ENCODE data around the gene TEN1.

The TEN1 gene

DNA sequence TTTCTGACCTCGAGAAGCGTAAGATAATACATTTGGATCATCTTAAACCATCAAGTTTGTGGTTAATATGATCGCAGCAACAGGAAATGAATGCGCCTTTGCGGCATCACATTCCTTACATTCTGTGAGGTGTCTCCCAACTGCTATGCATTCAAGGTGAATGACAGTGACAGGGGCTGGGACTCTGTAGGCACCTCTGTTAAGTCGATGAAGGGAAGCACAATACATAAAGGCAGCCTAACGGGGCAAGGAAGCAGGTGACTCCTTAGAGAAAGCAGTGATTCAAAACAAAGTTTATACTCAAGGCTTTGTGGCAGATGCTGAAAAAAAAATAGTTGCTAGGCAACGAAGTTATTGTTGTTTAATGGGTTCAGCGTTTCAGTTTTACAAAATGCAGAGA lies 69.7 kb downstream of the TEN1 start:
- DNase-seq (ENCODE audit: extremely low spot score, insufficient read length, low read depth) = no peak
- FAIRE-seq = no peak

DNA sequence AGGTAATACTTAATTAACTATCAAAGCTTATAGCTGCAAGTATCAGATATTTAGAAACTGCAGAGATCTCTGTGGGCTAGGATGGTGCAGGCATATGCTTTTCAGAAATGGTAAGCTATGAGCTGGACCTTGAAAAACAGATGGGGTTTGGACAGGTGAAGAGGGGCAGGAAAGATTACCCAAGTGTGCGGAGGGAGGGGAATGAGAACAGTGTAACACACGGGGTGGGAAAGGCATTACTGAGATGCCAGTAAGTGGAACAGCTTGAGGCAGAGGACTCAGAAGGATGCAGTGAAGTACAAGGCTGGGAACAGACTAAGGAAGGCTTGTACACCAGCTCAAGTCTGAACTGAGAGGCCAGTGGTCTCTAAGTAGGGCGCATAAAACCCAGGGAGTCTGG lies 70.2 kb downstream of the TEN1 start:
- DNase-seq (ENCODE audit: extremely low spot score, insufficient read length, low read depth) (no peak), FAIRE-seq (no peak)

DNA sequence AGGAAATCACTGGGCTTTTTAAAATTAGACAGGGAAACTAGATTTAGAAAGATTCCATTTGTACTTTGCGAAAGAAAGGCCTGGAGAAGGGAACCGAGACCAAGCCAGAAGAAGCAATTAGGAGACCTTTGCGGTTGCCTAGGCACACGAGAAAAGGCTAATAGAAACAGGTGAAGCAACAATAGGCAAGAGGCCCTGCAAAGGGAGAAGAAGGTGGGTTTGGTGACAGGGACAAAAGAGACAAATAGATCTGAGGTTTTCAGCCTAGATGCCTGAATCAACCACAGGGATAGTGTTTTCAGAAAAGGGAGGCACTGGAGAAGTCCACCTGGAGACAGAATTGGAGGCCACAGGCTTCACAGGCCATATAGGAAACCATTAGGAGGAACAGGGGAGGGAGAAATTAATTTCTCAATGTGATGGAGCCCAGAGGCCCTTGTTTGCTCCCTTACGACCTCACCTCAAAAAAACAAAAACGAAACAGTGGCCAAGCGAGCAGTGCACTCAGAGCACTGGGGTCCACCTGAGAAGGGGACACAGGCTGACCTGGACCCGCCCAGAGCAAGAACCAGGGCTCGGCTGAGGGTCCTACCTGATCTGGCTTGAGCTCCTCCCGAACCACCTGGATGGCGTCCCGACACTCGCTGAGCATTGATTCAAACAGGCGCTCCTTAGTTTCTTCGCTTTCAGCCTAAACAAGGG lies 70.9 kb downstream of the TEN1 start:
- FAIRE-seq (no peak), DNase-seq (ENCODE audit: extremely low spot score, insufficient read length, low read depth) (no peak)
